NCI-H345 (cell line): ENCODE data around the gene EID3.
"Not testable (repeated sequence)": the region's sequence is repeated elsewhere in the genome, so short reads cannot be mapped to it uniquely, and the experiment has no call there.

ENCODE experiments used
- DNase-seq: peaks from one replicate; lab custom pipeline; 2025; lab: John Stamatoyannopoulos, UW

EID3 gene

GRCh38 chr12:104303538-104304151 lies at the start of gene EID3:
TSS of gene EID3 (plus strand) at chr12:104303739. CDS start at chr12:104303935, 196 bp downstream.
- DNase-seq: no peak

DNA sequence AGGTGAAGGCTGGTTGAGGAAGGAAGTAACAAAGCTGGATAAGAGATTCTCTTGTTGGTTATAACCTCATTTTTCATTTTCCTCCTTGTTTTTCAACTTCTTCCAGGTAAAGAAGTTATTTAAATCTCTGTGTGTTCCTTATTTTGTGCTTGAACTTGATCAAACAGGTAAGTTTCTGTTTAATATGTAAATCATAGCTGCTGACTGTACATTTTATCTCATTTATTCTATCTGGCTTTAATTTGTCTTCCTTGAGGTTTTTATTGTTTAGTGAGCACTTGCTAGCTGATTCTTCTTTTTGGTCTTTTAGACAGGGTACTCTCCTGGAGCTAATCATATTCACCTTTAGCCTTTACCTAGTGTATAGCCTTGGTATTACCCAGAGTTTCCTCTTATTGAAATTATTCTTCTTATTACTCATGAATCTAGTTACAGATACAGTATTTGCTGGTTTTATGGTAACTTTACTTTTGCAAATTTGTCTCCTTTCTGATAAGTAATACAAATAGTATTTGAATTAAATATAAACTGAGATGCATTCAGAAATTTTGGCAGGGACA lies 45.5 kb upstream of the EID3 start:
- no peak for DNase-seq

- DNase-seq: no peak
These were observed 45.0 kb upstream of the EID3 start for GRCh38 chr12:104258476-104259067.

- DNase-seq: no peak
These were observed 40.5 kb upstream of the EID3 start for GRCh38 chr12:104263026-104263425.

DNA sequence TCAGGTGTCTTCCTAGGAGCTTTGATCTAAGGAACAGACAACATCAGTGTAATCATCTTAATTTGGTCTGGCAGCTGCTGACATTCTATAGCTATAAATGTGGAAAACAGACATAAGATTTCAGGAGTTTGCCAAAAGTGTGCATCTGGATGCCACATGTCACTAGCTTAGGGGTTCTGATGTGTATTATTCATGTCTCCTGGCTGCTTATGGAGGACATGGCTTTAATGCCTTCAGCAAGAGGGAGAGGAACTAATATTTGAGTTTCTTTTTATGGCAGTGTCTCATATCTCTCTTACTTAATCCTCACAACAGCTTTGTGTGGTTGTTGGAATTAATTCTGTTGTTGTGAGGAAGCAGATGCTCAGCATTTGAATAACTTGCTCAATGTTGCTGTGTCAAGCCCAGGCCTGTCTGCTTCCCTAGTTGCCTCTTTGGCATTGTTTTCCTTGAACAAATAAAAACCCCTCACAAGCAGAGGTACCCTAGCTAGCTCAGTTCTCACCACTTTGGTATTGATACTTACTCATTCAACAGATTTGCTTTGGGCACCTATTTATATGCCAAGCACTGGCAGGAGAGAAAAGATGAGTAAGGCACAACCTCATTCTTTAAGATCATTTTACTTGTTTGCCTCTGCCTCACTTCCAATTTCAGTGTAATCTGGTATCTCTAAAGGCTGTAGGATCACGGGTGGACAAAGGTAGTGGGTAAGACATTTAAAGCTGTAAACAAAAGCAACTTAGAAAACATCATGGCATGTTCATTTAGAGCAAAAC lies 39.8 kb upstream of the EID3 start:
- DNase-seq: peak; percentile 94

DNA sequence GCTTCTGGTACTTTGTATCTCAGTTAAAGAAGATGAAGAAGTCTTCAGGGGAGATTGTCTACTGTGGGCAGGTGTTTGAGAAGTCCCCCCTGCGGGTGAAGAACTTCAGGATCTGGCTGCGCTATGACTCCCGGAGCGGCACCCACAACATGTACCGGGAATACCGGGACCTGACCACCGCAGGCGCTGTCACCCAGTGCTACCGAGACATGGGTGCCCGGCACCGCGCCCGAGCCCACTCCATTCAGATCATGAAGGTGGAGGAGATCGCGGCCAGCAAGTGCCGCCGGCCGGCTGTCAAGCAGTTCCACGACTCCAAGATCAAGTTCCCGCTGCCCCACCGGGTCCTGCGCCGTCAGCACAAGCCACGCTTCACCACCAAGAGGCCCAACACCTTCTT lies 38.1 kb upstream of the EID3 start:
- DNase-seq: not testable (repeated sequence)

DNA sequence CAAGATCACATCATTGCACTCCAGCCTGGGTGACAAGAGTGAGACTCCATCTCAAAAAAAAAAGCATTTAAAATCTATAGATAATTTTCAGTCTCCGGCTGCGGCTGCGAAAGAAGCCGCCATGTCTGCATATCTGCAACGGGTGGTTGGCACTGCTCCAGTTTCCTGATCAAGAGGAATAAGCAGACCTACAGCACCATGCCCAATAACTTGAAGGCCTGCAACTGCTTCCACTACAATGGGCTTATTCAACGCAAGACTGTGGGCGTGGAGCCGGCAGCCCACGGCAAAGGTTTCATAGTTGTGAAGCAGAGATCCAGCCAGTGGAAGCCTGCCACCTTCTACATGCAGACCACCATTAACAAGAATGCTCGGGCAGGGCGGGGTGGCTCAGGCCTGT lies 30.6 kb upstream of the EID3 start:
- no peak for DNase-seq

DNA sequence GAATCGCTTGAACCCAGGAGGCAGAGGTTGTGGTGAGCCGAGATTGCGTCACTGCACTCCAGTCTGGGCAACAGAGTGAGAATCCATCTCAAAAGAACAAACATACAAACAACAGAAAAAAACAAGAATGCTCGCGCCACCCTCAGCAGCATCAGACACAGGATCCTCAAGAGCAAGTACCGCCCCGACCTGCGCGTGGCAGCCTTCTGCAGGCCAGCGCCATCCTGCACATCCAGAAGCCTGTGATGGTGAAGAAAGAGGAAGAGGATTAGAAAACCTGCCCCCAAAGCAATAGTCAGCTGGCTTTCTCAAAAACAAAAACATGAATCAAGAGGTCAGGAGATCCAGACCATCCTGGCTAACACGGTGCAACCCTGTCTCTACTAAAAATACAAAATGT lies 30.0 kb upstream of the EID3 start:
- no peak for DNase-seq

- DNase-seq: no peak
These were observed 28.7 kb upstream of the EID3 start for GRCh38 chr12:104274811-104275210.

DNA sequence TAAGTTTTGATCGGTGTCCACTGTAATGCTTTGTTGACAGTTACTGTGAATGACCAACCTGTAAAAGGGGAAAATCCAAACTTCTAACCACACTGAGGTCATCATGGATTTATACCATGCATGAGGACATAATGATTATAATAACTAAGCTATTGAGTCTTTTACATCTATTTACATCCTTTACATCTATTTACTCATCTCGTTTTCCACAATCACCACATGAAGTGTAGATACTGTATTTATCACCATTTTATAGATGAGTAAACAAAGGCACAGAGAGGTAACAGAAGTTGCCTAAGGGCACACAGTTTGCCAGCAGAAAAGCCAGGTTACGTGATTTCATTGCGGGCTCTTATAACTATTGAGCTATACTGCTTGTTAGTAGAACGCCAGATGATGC lies 27.9 kb upstream of the EID3 start:
- DNase-seq: peak; percentile 30

- DNase-seq: peak; percentile 95
These were observed 27.0 kb upstream of the EID3 start for GRCh38 chr12:104276273-104277131.

- no peak for DNase-seq
These were observed 24.4 kb upstream of the EID3 start for GRCh38 chr12:104279164-104279563.

DNA sequence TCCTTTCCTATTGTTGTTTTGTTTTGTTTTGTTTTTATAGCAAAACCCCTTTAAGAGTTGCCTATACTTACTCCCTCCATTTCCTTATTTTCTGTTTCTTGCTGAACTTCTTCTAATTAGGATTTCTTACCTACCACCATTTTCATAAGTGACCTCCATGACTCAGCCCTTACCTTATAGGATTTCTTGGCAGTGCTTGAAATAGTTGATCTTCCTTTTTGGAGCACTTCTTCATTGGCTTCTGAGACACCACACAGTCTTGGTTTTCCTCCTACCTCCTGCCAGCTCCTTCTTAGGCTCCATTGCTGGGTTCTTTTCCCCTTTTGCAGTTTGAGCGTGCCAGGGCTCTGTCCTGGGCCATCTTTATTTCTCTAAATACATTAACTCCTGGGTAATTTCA lies 23.4 kb upstream of the EID3 start:
- no peak for DNase-seq

GRCh38 chr12:104280717-104281458 lies 22.7 kb upstream of the EID3 start:
- DNase-seq: no peak

DNA sequence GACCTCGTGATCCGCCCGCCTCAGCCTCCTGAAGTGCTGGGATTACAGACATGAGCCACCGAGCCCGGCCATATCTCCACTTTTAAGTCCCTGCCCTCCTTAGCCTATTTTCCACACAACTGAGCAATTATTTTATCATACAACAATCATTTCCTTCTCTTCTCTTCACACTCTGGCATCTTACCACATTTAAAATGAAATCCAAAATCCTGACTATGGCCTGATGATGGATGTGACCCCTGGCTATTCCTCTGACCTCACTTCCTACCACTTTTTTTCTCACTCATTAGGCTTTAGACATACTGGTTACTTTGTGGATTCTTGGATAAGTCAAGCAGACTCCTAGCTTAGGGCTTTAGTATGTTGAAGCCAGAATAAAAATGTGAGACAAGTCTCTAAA lies 21.9 kb upstream of the EID3 start:
- no peak for DNase-seq

DNA sequence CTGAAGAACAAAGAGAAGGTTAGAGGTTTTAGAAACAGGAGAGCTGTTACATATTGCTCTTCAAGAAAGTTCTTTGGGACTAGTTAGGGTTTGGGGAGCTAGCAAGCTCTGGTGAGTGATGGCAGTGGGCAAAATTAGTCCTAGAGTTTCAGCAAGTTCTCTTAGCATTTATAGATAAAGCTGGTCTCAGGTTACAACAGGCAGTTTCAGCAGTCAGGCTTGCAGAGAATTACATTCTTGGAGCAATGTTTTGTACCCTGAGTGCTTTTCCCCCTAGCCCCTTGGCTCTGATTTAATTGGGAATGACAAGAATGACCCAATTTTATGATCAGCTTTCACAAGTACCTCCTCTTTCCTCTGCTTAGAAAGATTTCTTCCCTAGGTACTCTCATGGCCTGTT lies 21.4 kb upstream of the EID3 start:
- DNase-seq: no peak

GRCh38 chr12:104285740-104286515 lies 17.6 kb upstream of the EID3 start:
- peak; percentile 24 for DNase-seq

DNA sequence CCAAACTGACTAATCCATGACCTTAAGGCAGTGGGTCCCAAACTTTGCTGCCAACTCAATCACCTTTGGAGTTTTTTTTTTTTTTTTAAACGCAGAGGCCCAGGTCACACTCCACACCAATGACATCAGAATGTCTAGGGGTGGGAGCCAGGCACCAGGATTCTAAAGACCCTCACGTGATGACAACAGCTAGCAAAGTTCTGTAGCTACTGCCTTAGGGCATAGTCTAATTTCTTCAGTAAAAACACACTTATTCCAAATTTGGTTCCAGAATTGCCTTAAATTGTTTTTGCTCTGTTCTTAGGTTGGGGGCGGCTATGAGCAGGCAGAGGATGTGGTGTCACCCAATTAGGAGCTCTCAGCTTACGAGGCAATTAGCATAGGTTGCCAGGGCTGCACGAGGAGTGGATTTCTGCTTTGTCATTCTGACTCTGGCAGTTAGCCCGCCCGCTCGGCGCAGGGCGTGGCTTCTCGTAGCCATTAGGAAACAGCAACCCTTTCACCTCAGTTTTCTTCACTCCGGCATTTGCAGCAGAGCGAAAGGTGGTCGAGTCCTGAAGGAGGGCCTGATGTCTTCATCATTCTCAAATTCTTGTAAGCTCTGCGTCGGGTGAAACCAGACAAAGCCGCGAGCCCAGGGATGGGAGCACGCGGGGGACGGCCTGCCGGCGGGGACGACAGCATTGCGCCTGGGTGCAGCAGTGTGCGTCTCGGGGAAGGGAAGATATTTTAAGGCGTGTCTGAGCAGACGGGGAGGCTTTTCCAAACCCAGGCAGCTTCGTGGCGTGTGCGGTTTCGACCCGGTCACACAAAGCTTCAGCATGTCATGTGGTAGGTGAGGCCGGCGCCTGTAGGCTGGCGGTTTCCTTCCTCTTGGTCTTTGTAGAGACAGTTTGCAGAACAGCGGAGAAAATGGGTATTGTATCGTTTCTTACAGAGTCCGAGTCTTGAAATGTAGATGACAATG lies 16.7 kb upstream of the EID3 start:
- DNase-seq: peak; percentile 97

GRCh38 chr12:104288635-104289274 lies 14.8 kb upstream of the EID3 start:
- DNase-seq: peak; percentile 91
